SU-DHL-6 (cell line): ENCODE results near the gene MYL4.

Experiments
- H2AFZ ChIP-seq: fragments of 200-600 bp; sonication (generic); 2 replicates; pipeline ENCODE4 v1.6.1; 2014; ENCODE audit warnings: low read depth, mild to moderate bottlenecking, moderate library complexity, mixed read lengths, antibody characterized with exemption, low read length; ENCODE audit not compliant: severe bottlenecking
- H3F3A ChIP-seq: fragments of 200-600 bp; shearing (Covaris generic); 2 replicates; pipeline ENCODE4 v1.6.0; 2016; ENCODE audit warnings: antibody characterized with exemption, mild to moderate bottlenecking; ENCODE audit not compliant: insufficient read depth
- H3K27ac ChIP-seq: fragments of 200-600 bp; sonication (generic); 2 replicates; pipeline ENCODE4 v1.5.1; 2016; ENCODE audit warnings: low read depth, mild to moderate bottlenecking, low read length, moderate library complexity, mixed read lengths
- H3K27me3 ChIP-seq: fragments of 200-600 bp; sonication (generic), shearing (Covaris generic); 2 replicates; pipeline ENCODE4 v1.6.0; 2014; ENCODE audit warnings: mild to moderate bottlenecking, low read length
- H3K36me3 ChIP-seq: fragments of 200-600 bp; sonication (generic); 2 replicates; pipeline ENCODE4 v1.6.1; 2014; ENCODE audit warnings: mild to moderate bottlenecking, low read length, mixed read lengths
- H3K4me2 ChIP-seq: fragments of 300-600, 200-600 bp; shearing (Covaris generic), sonication (generic); 2 replicates; pipeline ENCODE4 v1.6.0; 2014; ENCODE audit warnings: low read length, low read depth, mild to moderate bottlenecking; ENCODE audit not compliant: poor library complexity, severe bottlenecking
- H3K4me3 ChIP-seq: fragments of 200-600 bp; sonication (generic); 2 replicates; pipeline ENCODE4 v1.5.1; 2014; ENCODE audit warnings: antibody characterized with exemption, low read length, mild to moderate bottlenecking, mixed read lengths; ENCODE audit not compliant: insufficient read depth, poor library complexity, severe bottlenecking
- H3K79me2 ChIP-seq: fragments of 200-600 bp; sonication (generic); 2 replicates; pipeline ENCODE4 v1.6.1; 2014; ENCODE audit warnings: mild to moderate bottlenecking, low read length, moderate library complexity; ENCODE audit not compliant: insufficient read depth
- H3K9ac ChIP-seq: fragments of 200-600 bp; sonication (generic); 2 replicates; pipeline ENCODE4 v1.7.0; 2014; ENCODE audit warnings: mild to moderate bottlenecking, low read length
- H3K9me2 ChIP-seq: fragments of 200-600 bp; sonication (generic); replicated peaks from 2 replicates; pipeline ENCODE4 v1.6.1; 2014; ENCODE audit warnings: low read length; ENCODE audit not compliant: insufficient read depth
- H3K9me3 ChIP-seq: fragments of 200-600 bp; sonication (generic); 2 replicates; pipeline ENCODE4 v1.6.1; 2014; ENCODE audit warnings: low read length, mixed read lengths; ENCODE audit not compliant: insufficient read depth
- H4K20me1 ChIP-seq: fragments of 200-600 bp; sonication (generic); 2 replicates; pipeline ENCODE4 v1.6.1; 2014; ENCODE audit warnings: low read depth, mild to moderate bottlenecking, antibody characterized with exemption, low read length, moderate library complexity, mixed read lengths
- CTCF ChIP-seq: fragments of 200-600 bp; sonication (generic); IDR thresholded peaks from one replicate; pipeline ENCODE4 v1.5.1; 2017; ENCODE audit warnings: antibody characterized with exemption, mild to moderate bottlenecking, low read length, moderate library complexity; ENCODE audit not compliant: insufficient read depth, poor library complexity, severe bottlenecking
- EZH2phosphoT487 ChIP-seq: fragments of 200-600 bp; sonication (generic), shearing (Covaris generic); conservative IDR thresholded peaks from 2 replicates; pipeline ENCODE4 v1.6.1; 2018; ENCODE audit warnings: mild to moderate bottlenecking, antibody characterized with exemption, low read length, moderate library complexity, mixed read lengths

MYL4 gene

GRCh38 chr17:47239619-47239966, 30.4 kb downstream of the MYL4 start:
- TF ChIP-seq EZH2phosphoT487 (no peak), CTCF (no peak)
- Histone ChIP-seq H3K27ac (no peak overlapping the region), H3K4me2 (no peak overlapping the region), H4K20me1 (no peaks in the 10 kb centered on the region), H3K9me2 (no peaks in the 10 kb centered on the region), H3K79me2 (no peaks in the 10 kb centered on the region), H3K9ac (no peak overlapping the region), H3K9me3 (peaks cover 18% of the 10 kb centered on the region; the same call in 1 of the 2 replicates), H3K4me3 (no peak overlapping the region), H3K27me3 (no peaks in the 10 kb centered on the region), H2AFZ (no peak overlapping the region), H3F3A (no peaks in the 10 kb centered on the region), H3K36me3 (no peaks in the 10 kb centered on the region)

- Histone ChIP-seq H3K9me3 (peaks cover 18% of the 10 kb centered on the region; the same call in 1 of the 2 replicates), H4K20me1 (no peaks in the 10 kb centered on the region), H3K27me3 (no peaks in the 10 kb centered on the region), H3K27ac (no peak overlapping the region), H3K4me2 (no peak overlapping the region), H3K9ac (no peak overlapping the region), H3K9me2 (no peaks in the 10 kb centered on the region), H3K79me2 (no peaks in the 10 kb centered on the region), H2AFZ (no peak overlapping the region), H3K4me3 (no peak overlapping the region), H3F3A (no peaks in the 10 kb centered on the region), H3K36me3 (no peaks in the 10 kb centered on the region)
- no peak for TF ChIP-seq CTCF
- TF ChIP-seq EZH2phosphoT487 = no peak
Measured at GRCh38 chr17:47239967-47240651, 31.0 kb downstream of the MYL4 start.

- Histone ChIP-seq H4K20me1 (no peaks in the 10 kb centered on the region), H3K36me3 (no peaks in the 10 kb centered on the region), H3K4me2 (no peak overlapping the region), H3K27me3 (no peaks in the 10 kb centered on the region), H3K9ac (no peak overlapping the region), H3F3A (no peaks in the 10 kb centered on the region), H3K79me2 (no peaks in the 10 kb centered on the region), H3K4me3 (no peak overlapping the region), H3K27ac (no peak overlapping the region), H3K9me3 (peaks cover 18% of the 10 kb centered on the region; the same call in 1 of the 2 replicates), H2AFZ (no peak overlapping the region), H3K9me2 (no peaks in the 10 kb centered on the region)
- TF ChIP-seq EZH2phosphoT487 = no peak
- no peak for TF ChIP-seq CTCF
Measured at GRCh38 chr17:47240806-47241205, 31.7 kb downstream of the MYL4 start.
